ENCODE data around the gene SPDYE2. TPM values are rescaled to one million over a fixed set of nuclear protein-coding genes. Genes with fewer than 3 reads are reported as not detected.
"Not testable (repeated sequence)": the region's sequence is repeated elsewhere in the genome, so short reads cannot be mapped to it uniquely, and the experiment has no call there.

The SPDYE2 gene
- total RNA-seq, 4 donors from 2014 or later, result 0.64 TPM; not detected in 3

- TF ChIP-seq CTCF (IDR thresholded peaks at IDR 0.05) (peak in 1 of 2 donors; percentile 68), POLR2AphosphoS5 (IDR thresholded peaks at IDR 0.05) (peak in 2 of 3 donors; percentile 58 to 64)
- H3K36me3 ChIP-seq, H3K27me3 ChIP-seq, H3K9me3 ChIP-seq, H3K4me1 ChIP-seq: not testable (repeated sequence)
- Histone ChIP-seq H3K27ac (peak within 1 kb of the TSS; percentile 30), H3K4me3 (peak within 1 kb of the TSS; percentile 59)
- whole genome bisulfite sequencing, result 0% methylated on average over 30 of the region's 64 CpGs
- peak; percentile 95 to 99 for DNase-seq (ENCODE audit: low spot score in 2 of 2)
These were observed 21.5 kb downstream of the SPDYE2 start, which contains the start of gene POLR2J3 for GRCh38 chr7:102572261-102573239. Gene POLR2J3, minus strand, starts transcription at chr7:102572583. Its CDS starts 62 bp downstream, at chr7:102572521.

GRCh38 chr7:102574607-102575006 lies 23.6 kb downstream of the SPDYE2 start:
- no CpG with 5 or more reads among the region's 6 CpGs for WGBS

GRCh38 chr7:102576363-102576762 lies 25.3 kb downstream of the SPDYE2 start:
- not testable (repeated sequence) for H3K9me3 ChIP-seq; H3K36me3 ChIP-seq; H3K27me3 ChIP-seq; H3K4me3 ChIP-seq; H3K4me1 ChIP-seq; DNase-seq (ENCODE audit: low spot score in 2 of 2); H3K27ac ChIP-seq
- WGBS, result no CpG with 5 or more reads among the region's 3 CpGs

More at GRCh38 chr7:102574607-102575006, 23.6 kb downstream of the SPDYE2 start:
- H3K4me3 ChIP-seq; H3K27me3 ChIP-seq; H3K4me1 ChIP-seq; H3K36me3 ChIP-seq; H3K9me3 ChIP-seq; DNase-seq (ENCODE audit: low spot score in 2 of 2); H3K27ac ChIP-seq: not testable (repeated sequence)

GRCh38 chr7:102577315-102578240 lies 26.6 kb downstream of the SPDYE2 start:
- not testable (repeated sequence) for H3K9me3 ChIP-seq; DNase-seq (ENCODE audit: low spot score in 2 of 2); H3K4me3 ChIP-seq; H3K27me3 ChIP-seq; H3K27ac ChIP-seq; H3K36me3 ChIP-seq; H3K4me1 ChIP-seq
- whole genome bisulfite sequencing, result 82% methylated on average over 5 of the region's 7 CpGs

- not testable (repeated sequence) for H3K27me3 ChIP-seq; H3K4me1 ChIP-seq; H3K4me3 ChIP-seq; H3K9me3 ChIP-seq; H3K27ac ChIP-seq; H3K36me3 ChIP-seq; DNase-seq (ENCODE audit: low spot score in 2 of 2)
- no CpG with 5 or more reads among the region's 5 CpGs for WGBS
These were observed 27.5 kb downstream of the SPDYE2 start for GRCh38 chr7:102578486-102578885.

GRCh38 chr7:102581722-102582121 lies 30.7 kb downstream of the SPDYE2 start:
- not testable (repeated sequence) for H3K36me3 ChIP-seq; H3K4me3 ChIP-seq; H3K4me1 ChIP-seq; H3K27me3 ChIP-seq; H3K27ac ChIP-seq; H3K9me3 ChIP-seq; DNase-seq (ENCODE audit: low spot score in 2 of 2)
- WGBS, result no CpG with 5 or more reads among the region's 5 CpGs

GRCh38 chr7:102583495-102583894 lies 32.5 kb downstream of the SPDYE2 start:
- H3K4me1 ChIP-seq; H3K4me3 ChIP-seq; DNase-seq (ENCODE audit: low spot score in 2 of 2); H3K27ac ChIP-seq; H3K27me3 ChIP-seq; H3K9me3 ChIP-seq; H3K36me3 ChIP-seq: not testable (repeated sequence)
- WGBS, result no CpG with 5 or more reads among the region's 5 CpGs

- H3K4me3 ChIP-seq; H3K27ac ChIP-seq; H3K27me3 ChIP-seq; H3K36me3 ChIP-seq; H3K4me1 ChIP-seq; DNase-seq (ENCODE audit: low spot score in 2 of 2); H3K9me3 ChIP-seq: not testable (repeated sequence)
- no CpG with 5 or more reads among the region's 9 CpGs for WGBS
These were observed 38.8 kb downstream of the SPDYE2 start for GRCh38 chr7:102589857-102590256.

- WGBS, result 50% methylated on average over 9 of the region's 26 CpGs
- not testable (repeated sequence) for H3K27me3 ChIP-seq, H3K9me3 ChIP-seq, H3K36me3 ChIP-seq, H3K4me1 ChIP-seq, H3K4me3 ChIP-seq, H3K27ac ChIP-seq
- peak; percentile 71 to 79 for DNase-seq (ENCODE audit: low spot score in 2 of 2)
These were observed 41.5 kb downstream of the SPDYE2 start for GRCh38 chr7:102592477-102593019.

GRCh38 chr7:102593637-102594334 lies 42.8 kb downstream of the SPDYE2 start:
- H3K27me3 ChIP-seq; H3K36me3 ChIP-seq; H3K27ac ChIP-seq; H3K9me3 ChIP-seq; H3K4me1 ChIP-seq; DNase-seq (ENCODE audit: low spot score in 2 of 2); H3K4me3 ChIP-seq: not testable (repeated sequence)
- no CpG with 5 or more reads among the region's 68 CpGs for WGBS

- WGBS, result 87% methylated on average over 3 of the region's 10 CpGs
- peak in 1 of 2 donors; percentile 50 for DNase-seq (ENCODE audit: low spot score in 2 of 2)
- H3K36me3 ChIP-seq, H3K4me1 ChIP-seq, H3K9me3 ChIP-seq, H3K4me3 ChIP-seq, H3K27me3 ChIP-seq, H3K27ac ChIP-seq: not testable (repeated sequence)
These were observed 45.0 kb downstream of the SPDYE2 start for GRCh38 chr7:102596036-102596435.

GRCh38 chr7:102599699-102600098 lies 48.7 kb downstream of the SPDYE2 start:
- H3K4me1 ChIP-seq; H3K27ac ChIP-seq; H3K9me3 ChIP-seq; H3K27me3 ChIP-seq; H3K4me3 ChIP-seq; DNase-seq (ENCODE audit: low spot score in 2 of 2); H3K36me3 ChIP-seq: not testable (repeated sequence)
- no CpG with 5 or more reads among the region's 9 CpGs for WGBS
